NCI-H1417 (cell line): ENCODE measurements around the gene LIPG.
A peak's percentile ranks its signal among the peaks of the same experiment; 100 is the strongest.
"Not testable (repeated sequence)": the region's sequence is repeated elsewhere in the genome, so short reads cannot be mapped to it uniquely, and the experiment has no call there.

Experiments used
- DNase-seq, 3 experiments: peaks; one replicate each; lab custom pipeline; 2025; lab: John Stamatoyannopoulos, UW

LIPG gene

GRCh38 chr18:49561289-49562193, at the start of gene LIPG:
Gene LIPG, plus strand, starts transcription at chr18:49562057. Its CDS starts 252 bp downstream, at chr18:49562309.
- peak; percentile 84 to 92 (median 87) for DNase-seq

- not testable (repeated sequence) for DNase-seq
Measured at GRCh38 chr18:49512876-49513275, 49.0 kb upstream of the LIPG start.

DNA sequence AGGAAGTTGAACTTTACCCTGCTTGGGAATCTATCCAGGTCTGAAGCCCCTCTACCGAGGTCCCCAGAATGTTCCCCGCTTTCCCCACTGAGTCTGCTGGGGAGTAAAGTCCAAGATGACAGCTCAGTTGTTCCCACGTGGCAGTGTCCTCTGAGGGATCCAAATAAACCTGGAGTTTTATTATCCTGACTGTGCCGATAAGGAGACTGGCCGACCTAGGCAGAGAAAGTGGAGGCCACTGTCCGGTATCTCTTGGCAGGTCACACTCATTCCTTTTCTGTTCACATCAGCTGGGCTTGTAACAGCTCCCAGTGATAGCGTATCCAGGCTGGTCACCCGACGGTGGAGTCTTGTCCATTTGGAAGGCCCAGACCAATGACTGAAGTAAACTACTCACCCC, 47.3 kb upstream of the LIPG start:
- no peak for DNase-seq

- not testable (repeated sequence) for DNase-seq
Measured at GRCh38 chr18:49515003-49515402, 46.9 kb upstream of the LIPG start.

- DNase-seq, result no peak
Measured at GRCh38 chr18:49515516-49515915, 46.3 kb upstream of the LIPG start.

GRCh38 chr18:49517483-49517882, 44.4 kb upstream of the LIPG start:
- no peak for DNase-seq

GRCh38 chr18:49519101-49519971, 42.5 kb upstream of the LIPG start:
- DNase-seq, result no peak

GRCh38 chr18:49520661-49521145, 41.2 kb upstream of the LIPG start:
- peak in 2 of 3 experiments; percentile 21 to 37 for DNase-seq

GRCh38 chr18:49521216-49521835, 40.5 kb upstream of the LIPG start:
- peak in 2 of 3 experiments; percentile 38 to 70 for DNase-seq

GRCh38 chr18:49523580-49524093, 38.2 kb upstream of the LIPG start:
- not testable (repeated sequence) for DNase-seq

DNA sequence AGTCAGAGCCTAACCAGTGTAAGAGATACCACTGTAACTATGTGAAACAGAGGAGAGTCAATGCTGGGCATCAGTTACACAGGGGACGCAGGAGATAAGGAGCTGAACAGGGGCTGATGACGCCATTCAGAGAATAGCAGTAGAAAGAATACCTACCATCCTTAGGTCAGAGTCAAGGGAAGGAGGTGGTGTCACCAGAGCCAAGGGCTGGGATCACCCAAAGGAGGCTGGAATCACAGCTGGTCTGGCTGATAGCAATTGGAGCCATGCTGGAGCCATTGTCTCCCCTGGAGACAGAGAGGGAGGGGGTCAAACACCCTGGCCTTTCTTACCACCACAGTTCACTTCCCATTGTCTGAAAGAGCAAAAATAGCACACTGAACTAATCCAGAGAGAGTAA, 37.5 kb upstream of the LIPG start:
- DNase-seq, result no peak

GRCh38 chr18:49524951-49525350, 36.9 kb upstream of the LIPG start:
- no peak for DNase-seq

- no peak for DNase-seq
Measured at GRCh38 chr18:49525981-49526380, 35.9 kb upstream of the LIPG start.

DNA sequence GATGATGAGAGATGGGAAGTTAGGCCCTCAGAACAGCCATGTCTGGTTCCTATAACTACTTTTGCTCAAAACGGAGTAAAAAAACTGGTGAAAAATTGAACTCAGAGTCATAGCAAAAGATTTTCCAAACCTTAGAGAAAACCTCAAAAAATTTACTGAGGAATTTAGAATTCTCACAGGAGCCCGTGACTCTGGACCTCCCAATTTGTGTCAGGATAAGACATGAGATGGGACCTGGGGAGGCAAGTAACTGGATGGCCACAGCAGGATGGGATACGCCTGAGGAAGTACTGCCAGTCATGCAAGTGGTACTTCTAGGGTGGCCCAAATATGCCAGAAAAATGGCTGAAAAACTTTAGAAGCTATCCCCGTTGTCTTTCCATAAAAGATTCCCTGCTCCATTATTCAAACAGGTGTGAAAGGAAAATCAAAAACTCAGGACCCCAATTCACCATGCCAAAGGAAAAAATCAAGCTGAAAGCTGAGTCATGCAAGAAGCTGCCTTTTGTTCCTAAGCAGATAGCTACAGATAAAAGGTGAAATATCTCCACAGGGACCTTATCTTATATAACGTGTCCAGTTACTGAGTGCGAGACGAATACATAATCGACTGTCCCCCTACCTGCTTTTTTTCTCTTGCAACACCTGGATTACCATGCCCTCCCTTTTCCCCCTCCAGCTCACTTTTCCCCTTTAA, 34.1 kb upstream of the LIPG start:
- no peak for DNase-seq

DNA sequence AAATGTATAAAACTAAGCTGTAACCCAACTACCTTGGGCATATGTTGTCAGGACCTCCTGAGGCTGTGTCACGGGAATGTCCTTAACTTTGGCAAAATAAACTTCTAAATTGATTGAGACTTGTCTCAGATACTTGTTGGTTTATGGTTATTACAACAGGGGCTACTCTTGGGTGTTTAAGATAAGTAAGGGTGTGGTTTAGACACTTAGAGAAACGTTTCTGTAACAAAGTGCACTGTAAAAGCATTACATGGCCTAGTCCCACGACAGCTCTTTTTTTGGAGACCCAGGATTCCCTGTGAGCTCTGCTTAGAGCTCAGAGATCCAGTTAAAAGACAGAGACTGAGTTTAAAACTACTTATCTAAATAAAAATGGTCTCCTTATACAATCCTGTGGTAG, 32.3 kb upstream of the LIPG start:
- DNase-seq, result no peak

DNA sequence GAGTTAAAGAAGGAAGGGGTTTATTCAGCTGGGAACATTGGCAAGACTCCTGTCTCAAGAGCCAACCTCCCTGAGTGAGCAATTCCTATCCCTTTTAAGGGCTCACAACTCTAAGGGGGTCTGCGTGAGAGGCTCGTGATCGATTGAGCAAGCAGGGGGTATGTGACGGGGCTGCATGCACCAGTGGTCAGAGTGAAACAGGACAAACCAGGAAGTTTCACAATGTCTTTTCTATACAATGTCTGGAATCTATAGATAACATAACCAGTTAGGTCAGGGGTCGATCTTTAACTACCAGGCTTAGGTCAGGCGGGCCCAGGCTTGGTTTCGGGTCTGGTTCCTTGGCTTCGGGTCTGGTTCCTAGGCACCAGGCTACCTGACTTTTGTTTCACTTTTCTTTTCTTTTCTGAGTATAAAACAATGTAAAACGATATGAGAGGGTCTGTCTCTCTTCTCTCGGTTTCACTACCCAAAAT, 30.1 kb upstream of the LIPG start:
- DNase-seq, result no peak

DNA sequence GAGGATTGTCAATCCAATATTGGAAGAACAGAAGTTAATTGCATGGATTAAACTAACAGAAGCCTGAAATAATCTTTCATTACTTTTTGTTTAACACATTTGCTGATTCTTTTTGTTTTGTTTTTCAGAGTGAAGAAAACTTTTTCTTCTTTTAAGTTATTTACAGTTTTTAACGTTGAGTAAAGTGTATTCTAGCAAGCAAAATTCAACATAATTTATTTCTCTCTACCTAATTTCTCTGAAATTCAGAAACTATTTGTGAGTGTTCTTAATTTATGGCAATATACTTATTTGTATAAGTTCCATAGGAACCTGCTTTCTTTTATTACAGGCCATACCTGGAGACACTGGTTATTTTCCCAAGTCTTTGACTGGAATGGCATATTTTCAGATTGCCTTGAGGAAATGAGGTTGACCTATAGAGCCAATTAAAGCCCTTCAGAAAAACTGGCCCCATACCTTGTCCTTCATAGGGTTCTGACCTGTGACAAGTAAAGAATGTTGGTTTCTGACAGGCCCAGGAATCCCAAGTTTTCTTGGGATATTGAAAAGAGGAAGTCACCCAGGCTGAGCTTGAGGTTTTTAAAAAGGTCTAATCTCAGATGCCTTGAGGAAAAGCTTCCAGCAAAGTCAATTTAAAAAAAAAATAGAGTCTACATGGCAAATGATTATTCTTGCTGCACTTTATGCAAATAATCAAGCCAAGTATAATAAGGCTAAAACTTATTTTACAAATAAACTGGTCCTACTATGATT, 26.8 kb upstream of the LIPG start:
- DNase-seq, result no peak

- peak in 2 of 3 experiments; percentile 17 to 57 for DNase-seq
Measured at GRCh38 chr18:49537232-49537896, 24.5 kb upstream of the LIPG start.

GRCh38 chr18:49544362-49544761, 17.5 kb upstream of the LIPG start:
- DNase-seq, result no peak

DNA sequence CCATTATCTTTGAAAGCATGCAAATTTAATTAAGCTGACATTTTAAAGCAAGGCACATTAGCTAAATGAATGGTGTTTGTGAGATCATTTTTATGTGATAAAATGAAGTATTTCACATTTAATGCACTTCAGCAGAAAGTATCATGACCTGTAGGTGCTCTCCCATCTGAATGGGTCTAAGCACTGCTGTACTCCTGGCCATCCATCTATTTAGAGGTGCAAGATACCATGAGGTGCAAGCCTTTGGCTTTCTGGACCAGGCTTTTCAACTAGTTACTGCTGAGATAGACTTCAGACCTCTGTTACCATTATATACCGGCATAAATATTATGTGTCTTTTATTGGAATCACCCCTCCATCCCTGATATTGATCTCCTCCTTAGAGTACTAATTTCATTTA, 15.6 kb upstream of the LIPG start:
- no peak for DNase-seq
